AG09319 (cell line): ENCODE measurements around the gene THY1.
A peak's percentile ranks its signal among the peaks of the same experiment; 100 is the strongest.
"Not testable (repeated sequence)": the region's sequence is repeated elsewhere in the genome, so short reads cannot be mapped to it uniquely, and the experiment has no call there.

Experiments
- DNase-seq: peaks from one replicate; pipeline ENCODE4 v3.0.0-alpha.2; 2010; ENCODE audit warnings: low read depth; ENCODE audit errors: extremely low read depth
- CTCF ChIP-seq: IDR thresholded peaks from 2 replicates; pipeline ENCODE4 v1.5.1; 2011; ENCODE audit warnings: low read depth, mild to moderate bottlenecking, inconsistent platforms, low read length, moderate library complexity

The THY1 gene

GRCh38 chr11:119461229-119461963 is 38.4 kb upstream of the THY1 start:
- DNase-seq = no peak
- TF ChIP-seq CTCF = no peak

GRCh38 chr11:119460582-119460981 is 37.6 kb upstream of the THY1 start:
- no peak for TF ChIP-seq CTCF
- DNase-seq = peak; percentile 84

- DNase-seq = no peak
- no peak for TF ChIP-seq CTCF
These were observed 37.1 kb upstream of the THY1 start for GRCh38 chr11:119460097-119460496.

- no peak for TF ChIP-seq CTCF
- DNase-seq = no peak
These were observed 36.5 kb upstream of the THY1 start for GRCh38 chr11:119459293-119459976.

- not testable (repeated sequence) for DNase-seq
These were observed 32.7 kb upstream of the THY1 start for GRCh38 chr11:119455708-119456107.

GRCh38 chr11:119455241-119455640 is 32.3 kb upstream of the THY1 start:
- DNase-seq = not testable (repeated sequence)

- DNase-seq = no peak
- TF ChIP-seq CTCF = no peak
These were observed 30.9 kb upstream of the THY1 start for GRCh38 chr11:119453881-119454280.

- no peak for DNase-seq
- no peak for TF ChIP-seq CTCF
These were observed 27.8 kb upstream of the THY1 start for GRCh38 chr11:119450590-119451326.
